ENCODE data around the gene SPHKAP.

DNA sequence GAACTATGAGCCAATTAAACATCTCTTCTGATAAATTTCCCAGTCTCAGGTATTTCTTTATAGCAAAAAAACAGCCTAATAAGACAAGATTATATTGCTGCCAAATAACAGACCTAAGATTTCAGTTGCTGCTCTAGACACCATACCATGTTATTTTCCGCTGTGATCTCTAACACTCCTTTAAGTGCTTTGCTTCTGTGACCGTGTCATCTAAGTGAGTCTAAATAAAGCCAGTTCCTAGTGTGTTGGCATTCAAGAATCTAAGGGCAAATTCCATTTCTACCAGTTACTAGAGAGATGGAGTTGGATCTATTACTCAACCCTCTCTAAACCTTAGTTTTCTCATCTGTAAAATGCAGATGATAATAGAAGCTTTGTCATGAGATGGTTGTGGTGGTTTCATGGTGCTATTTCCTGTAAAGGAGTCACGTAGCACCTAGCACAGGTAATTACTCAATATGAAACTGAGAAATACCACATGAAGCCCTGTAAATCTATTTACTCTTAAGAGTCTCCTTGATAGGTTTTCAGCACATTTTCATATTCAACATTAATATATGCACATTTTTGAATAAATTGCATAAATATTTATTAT, 40.5 kb downstream of the SPHKAP start:
- TF ChIP-seq CHD2 (IDR thresholded peaks at IDR 0.05; ENCODE audit: low read length, partially characterized antibody) (no peak), BHLHE40 (IDR thresholded peaks at IDR 0.05; ENCODE audit: low read depth, low read length) (no peak), POLR2A (IDR thresholded peaks at IDR 0.05; ENCODE audit: low read length) (no peak)
- TF ChIP-seq, protein P1, sequence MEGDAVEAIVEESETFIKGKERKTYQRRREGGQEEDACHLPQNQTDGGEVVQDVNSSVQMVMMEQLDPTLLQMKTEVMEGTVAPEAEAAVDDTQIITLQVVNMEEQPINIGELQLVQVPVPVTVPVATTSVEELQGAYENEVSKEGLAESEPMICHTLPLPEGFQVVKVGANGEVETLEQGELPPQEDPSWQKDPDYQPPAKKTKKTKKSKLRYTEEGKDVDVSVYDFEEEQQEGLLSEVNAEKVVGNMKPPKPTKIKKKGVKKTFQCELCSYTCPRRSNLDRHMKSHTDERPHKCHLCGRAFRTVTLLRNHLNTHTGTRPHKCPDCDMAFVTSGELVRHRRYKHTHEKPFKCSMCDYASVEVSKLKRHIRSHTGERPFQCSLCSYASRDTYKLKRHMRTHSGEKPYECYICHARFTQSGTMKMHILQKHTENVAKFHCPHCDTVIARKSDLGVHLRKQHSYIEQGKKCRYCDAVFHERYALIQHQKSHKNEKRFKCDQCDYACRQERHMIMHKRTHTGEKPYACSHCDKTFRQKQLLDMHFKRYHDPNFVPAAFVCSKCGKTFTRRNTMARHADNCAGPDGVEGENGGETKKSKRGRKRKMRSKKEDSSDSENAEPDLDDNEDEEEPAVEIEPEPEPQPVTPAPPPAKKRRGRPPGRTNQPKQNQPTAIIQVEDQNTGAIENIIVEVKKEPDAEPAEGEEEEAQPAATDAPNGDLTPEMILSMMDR (IDR thresholded peaks at IDR 0.05): no peak
- TF ChIP-seq, protein P2, sequence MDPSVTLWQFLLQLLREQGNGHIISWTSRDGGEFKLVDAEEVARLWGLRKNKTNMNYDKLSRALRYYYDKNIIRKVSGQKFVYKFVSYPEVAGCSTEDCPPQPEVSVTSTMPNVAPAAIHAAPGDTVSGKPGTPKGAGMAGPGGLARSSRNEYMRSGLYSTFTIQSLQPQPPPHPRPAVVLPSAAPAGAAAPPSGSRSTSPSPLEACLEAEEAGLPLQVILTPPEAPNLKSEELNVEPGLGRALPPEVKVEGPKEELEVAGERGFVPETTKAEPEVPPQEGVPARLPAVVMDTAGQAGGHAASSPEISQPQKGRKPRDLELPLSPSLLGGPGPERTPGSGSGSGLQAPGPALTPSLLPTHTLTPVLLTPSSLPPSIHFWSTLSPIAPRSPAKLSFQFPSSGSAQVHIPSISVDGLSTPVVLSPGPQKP (IDR thresholded peaks at IDR 0.05; ENCODE audit: low read depth, low read length): no peak

Measured in A549 (cell line).